GM21529 (cell line): Measurements from ENCODE around the gene POLE.
"Not testable (repeated sequence)": the region's sequence is repeated elsewhere in the genome, so short reads cannot be mapped to it uniquely, and the experiment has no call there.

Source experiments
- ATAC-seq: cut with Tn5 transposase; IDR thresholded peaks from one replicate; pipeline ENCODE4 v1.9.1; 2021; ENCODE audit not compliant: unreplicated experiment

The POLE gene

DNA sequence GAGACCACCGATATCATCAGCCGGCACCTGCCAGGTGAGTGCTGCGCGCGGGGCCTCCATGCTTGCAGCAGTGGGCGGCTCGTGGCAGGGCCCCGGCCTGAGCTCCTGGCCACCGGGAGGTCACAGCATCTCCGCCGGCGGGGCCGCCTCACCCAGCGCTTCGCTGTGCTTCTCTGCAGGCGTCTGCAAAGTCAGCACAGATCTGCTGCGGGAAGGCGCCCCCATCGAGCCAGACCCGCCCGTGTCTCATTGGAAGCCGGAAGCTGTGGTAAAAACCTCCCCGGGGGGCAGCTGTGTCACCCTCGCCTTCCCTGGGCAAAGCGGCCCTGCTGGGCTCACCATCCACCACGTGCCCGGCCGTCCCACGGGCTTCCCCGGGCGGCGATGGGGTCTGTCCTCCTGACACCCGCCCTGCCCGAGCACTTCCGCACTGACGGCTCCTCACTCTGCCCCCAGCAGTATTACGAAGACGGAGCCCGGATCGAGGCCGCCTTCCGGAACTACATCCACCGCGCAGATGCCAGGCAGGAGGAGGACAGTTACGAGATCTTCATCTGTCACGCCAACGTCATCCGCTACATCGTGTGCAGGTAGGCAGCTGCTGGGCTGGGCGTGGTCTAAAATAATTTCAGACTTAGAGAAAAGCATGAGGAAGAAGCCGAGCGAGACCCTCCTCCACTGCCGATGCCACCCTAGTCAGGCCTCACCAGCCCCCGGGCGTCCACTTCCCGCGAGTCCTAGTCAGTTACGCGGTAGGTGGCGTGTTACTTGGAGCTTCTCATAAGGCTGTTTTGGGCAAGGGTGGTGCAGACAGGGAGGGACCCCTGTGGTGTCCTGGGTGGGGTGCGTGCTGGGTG is 30.6 kb upstream of the POLE start:
- no peak for ATAC-seq

DNA sequence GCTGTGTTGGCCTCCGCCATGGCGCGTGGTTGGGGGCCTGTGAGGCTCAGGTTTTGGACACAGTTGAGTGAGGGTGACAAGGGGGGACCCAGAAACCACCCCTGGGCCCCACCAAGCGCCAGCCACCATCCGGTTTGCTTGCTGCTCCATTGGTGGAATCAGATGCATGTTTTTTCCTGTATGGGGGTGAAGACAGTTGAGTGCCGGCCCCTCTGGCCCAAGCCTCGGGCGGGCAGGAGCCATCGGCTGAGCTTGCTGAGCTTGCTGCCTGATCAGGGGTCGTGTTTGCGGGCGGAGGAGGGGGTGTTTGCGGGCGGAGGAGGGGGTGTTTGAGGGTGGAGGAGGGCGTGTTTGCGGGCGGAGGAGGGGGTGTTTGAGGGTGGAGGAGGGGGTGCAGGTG is 29.9 kb upstream of the POLE start:
- no peak for ATAC-seq

DNA sequence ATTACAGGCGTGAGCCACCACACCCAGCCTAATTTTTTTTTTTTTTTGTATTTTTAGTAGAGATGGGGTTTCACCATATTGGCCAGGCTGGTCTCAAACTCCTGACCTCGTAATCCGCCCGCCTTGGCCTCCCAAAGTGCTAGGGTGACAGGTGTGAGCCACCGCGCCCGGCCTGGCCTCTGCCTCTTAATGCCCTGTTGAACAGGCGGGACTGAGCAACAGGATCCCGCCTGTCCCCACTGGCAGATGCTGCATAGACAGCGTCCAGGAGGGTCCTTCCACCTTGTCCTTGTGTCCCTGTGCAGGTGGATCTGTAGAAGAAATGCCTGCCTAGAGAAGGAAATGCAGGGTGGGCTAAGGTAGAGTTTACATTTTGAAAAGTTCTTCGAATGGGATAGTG is 29.2 kb upstream of the POLE start:
- no peak for ATAC-seq

DNA sequence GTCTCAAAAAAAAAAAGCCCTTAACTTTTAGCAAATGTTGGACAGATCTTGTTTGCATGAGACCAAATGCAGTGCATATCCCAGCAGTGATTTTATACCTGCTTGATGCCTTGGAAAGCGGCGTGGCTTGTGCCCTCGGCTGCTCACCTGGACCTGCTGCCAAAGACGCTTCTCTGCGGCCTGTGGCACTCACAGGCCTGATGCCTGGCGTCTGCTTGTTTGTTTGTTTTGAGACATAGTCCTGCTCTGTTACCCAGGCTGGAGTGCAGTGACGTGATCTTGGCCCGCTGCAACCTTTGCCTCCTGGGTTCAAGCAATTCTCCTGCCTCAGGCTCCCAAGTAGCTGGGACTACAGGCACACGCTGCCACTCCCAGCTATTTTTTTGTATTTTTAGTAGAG is 28.7 kb upstream of the POLE start:
- ATAC-seq: no peak

DNA sequence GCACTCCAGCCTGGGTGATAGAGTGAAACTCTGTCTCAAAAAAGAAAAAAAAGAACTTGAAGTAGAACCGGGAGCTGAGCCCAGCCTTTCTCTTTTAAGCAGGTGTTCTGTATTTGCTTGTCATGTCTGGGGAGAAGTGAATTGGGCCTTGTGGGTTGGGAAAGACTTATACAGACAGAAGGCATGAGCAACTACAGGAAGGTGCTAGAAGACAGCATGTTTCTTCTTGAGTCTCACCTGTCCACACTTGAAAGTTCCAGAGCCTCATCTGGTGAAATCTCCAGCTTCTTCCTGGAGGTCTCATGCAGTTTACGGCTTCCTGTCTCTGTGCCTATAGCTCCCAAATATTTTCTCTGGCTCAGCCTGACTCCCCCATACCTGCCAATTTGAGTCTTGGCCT is 26.0 kb upstream of the POLE start:
- ATAC-seq: no peak

DNA sequence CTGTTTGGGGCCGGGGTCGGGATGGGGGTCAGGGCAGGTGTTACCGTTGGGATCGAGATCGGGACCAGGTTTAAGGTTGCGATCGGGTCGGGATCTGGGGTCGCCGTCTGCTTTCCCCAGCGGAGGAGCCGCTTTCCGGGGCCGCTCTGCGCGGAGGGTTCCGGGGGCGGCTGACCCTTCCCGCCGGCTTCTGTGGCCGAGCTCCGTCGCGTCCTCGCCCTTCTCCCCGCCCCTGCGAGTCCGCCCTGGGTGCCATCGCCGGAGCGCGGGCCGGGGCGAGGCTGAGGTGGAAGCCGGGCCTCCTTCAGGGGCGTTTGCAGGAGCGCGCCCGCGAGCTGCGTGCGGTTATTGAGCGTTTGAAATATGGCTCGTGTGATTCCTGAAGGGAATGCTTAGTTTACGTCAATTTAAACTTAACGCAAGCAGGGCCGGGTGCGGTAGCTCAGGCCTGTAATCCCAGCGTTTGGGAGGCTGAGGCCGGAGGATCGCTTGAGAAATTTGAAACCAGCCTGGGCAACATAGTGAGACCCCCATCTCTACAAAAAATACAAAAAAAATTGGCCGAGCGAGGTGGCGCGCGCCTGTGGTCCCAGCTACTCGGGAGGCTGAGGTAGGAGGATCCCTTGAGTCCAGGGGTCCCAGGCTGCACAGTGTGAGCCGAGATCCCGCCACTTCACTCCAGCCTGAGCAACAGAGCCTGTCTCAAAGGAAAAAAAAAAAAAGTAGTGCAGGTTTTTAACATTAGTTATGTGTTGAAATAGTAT is 24.1 kb upstream of the POLE start:
- ATAC-seq: peak; percentile 16

DNA sequence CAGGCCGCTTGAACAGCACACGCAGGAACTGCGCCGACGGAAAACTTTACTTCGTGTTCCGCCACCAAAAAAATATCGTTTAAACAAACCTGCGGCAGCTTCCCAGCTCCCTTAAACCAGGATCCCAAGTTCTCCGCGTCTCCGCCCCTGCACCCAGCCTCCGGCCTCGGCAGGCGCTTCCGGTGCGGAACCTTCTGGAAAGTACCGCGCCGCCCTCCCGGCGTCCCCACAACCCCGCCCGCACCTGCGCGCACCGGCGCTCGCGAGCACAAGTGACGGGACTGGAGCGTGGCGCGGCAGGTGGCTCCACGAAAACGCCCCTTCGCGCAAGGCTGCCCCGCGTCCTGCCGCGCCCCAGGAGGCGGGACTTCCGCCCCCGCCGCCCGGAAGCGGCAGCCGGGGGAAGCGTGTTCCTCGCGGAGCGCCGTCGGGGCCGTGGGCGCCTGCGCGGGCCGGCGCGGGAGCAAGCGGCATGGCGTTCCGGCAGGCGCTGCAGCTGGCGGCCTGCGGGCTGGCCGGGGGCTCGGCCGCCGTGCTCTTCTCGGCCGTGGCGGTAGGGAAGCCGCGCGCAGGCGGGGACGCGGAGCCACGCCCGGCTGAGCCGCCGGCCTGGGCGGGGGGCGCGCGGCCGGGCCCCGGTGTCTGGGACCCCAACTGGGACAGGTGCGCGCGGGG is 23.4 kb upstream of the POLE start, which contains the start of gene PGAM5:
TSS of gene PGAM5 (plus strand) at position 438 of the 675 bp plus-strand sequence. CDS start at position 473, 35 bp downstream.
- ATAC-seq: peak; percentile 79

DNA sequence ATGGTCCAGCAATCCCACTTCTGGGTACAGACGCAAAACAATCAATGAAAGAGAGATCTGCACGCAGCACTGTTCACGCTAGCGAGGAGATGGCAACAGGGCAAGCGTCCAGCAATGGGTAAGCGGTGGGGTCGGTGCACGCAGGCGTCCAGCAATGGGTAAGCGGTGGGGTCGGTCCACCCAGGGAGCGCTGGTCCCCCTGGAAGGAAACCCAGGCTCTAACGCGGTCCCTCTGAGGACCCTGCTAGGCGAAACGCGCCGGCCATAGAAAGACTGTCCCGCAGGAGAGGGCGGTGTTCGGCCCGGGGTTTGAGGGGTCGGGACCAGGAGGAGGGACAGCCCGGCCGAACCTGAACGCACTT is 22.9 kb upstream of the POLE start:
- peak; percentile 31 for ATAC-seq

DNA sequence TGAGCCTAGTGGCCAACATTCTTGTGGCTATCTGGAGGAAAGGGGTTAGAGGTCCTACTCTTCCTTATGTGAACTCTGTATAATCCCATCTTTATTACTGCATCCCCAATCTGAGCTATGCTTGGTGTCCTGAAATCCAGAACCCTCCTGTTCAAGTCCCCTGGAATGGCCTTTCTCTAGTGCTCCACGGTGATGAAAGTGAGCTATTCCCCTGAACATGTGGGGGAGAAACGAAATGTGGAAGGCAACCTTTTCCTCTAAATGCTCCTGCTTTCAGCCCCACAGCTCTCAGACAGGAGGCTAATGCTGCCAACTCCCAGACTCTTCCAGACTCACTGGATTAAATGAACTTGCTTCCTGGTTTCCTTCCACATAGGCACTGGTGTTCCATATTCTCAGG is 21.0 kb upstream of the POLE start:
- ATAC-seq: no peak

DNA sequence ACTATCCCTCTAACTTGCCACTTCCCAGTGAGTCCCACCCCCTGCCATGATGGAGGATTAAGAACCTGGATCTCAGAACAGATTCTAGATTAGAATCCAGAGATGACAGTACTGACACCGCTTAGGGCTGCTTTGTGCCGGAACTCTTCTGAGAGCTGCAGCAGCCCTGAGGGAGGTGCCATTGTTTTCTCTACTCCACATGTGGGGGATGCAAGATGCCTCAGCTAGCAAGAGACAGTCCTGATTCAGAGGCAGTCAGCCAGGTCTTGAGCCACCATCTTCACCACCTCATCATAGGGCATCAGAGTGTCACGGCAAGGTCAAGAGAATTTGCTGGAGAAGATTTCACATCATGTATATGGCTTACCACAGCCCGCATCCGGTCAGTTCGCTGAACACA is 20.1 kb upstream of the POLE start:
- ATAC-seq: no peak

DNA sequence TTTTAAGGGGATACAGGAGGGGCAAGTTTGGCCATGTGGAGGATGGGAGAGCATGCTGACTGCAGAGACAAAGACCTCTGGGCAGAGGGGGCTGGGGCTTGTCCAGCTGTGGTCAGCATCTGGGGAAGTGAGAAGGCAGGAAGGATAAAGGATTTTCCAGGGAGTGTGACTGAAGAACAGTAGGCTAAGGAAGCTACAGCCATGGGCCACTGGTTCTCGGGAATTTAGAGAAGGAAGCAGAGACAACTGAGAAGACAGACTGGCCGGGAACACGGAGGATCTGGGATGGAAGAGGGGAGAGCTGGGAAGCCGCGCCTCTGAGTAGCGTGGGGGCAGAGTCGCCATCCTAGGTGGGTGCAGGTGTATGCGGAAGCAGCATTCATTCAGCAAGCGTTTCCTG is 16.5 kb upstream of the POLE start:
- ATAC-seq: no peak

DNA sequence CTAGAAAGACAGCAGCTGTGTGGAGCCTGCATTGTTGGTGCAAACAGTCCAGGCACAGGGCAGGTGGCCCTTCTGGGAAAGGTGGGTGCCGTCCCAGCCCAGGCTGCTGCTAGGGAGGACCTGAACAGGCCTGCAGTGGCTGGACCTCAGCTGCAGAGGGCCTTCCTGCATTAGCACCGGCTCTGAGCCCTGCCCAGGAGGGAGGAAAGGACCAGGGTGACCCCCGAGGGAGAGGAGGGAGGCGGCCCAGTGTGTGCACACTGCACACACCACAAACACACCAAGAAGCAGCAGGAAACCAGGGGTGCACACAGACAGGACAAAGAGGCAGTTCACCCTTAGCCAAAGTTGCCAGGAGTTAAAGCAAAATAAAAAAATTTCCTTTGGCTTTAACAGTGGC is 15.5 kb upstream of the POLE start:
- ATAC-seq: no peak

DNA sequence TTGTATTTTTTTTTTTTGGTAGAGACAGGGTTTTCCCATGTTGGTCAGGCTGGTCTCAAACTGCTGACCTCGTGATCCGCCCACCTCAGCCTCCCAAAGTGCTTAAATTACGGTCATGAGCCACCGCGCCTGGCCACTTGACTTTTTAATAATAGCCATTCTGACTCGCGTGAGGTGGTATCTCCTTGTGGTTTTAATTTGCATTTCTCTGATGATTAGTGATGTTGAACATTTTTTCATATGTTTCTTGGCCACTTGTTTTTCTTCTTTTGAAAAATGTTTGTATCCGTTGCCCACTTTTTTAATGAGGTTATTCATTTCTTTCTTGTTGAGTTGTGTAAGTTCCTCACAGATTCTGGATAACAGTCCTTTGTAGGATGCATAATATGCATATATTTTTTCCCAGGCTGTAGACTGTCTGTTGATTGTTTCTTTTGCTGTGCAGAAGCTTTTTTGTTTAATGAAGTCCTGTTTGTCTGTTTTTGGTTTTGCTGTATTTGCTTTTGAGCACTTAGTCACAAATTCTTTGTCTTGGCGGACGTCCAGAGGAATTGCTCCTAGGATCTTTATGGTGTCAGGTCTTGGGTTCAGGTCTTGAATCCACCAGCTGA is 13.2 kb upstream of the POLE start:
- ATAC-seq: peak; percentile 59

DNA sequence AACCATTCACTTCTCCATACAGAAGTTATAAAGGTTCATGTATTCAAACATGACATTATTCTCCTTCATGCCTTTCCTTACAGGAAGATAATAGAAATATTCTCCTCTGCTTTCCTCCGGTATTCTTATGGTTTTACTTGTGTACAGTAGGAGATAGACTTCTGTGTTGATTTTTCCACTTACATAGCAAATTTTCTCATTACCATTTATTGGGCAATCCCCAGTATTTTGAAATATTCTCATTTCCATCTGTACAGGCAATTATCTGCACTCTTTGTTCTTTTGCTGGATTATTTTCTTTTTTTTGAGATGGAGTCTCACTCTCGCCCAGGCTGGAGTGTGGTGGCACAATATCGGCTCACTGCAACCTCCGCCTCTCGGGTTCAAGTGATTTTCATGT is 11.2 kb upstream of the POLE start:
- ATAC-seq: no peak

DNA sequence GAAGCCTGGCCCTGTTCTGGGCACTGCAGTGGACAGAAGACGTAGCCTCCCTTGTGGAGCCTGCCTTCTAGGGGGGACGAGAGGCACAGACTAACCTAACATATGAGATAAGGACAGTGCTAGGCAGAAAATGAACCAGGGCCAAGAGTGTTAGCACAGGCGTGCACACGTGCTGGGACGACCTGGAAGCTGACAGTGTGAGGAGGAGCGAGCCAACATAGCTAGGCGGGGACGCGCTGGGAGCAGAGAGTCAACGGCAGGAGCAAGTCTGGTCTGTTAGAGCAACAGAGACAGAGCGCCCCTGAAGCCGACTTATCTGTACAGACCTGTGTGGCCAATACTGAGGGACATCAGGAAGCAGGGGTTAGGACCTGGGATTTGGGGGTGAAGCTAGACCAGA is 8.3 kb upstream of the POLE start:
- no peak for ATAC-seq

DNA sequence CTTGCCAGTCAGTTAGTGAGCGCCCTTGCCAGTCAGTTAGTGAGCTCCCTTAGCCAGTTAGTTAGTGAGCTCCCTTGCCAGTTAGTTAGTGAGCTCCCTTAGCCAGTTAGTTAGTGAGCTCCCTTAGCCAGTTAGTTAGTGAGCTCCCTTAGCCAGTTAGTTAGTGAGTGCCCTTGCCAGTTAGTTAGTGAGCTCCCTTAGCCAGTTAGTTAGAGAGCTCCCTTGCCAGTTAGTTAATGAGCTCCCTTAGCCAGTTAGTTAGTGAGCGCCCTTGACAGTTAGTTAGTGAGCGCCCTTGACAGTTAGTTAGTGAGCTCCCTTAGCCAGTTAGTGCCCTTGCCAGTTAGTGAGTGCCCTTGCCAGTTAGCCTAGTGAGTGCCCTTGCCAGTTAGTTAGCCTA is 7.7 kb upstream of the POLE start:
- ATAC-seq: not testable (repeated sequence)

DNA sequence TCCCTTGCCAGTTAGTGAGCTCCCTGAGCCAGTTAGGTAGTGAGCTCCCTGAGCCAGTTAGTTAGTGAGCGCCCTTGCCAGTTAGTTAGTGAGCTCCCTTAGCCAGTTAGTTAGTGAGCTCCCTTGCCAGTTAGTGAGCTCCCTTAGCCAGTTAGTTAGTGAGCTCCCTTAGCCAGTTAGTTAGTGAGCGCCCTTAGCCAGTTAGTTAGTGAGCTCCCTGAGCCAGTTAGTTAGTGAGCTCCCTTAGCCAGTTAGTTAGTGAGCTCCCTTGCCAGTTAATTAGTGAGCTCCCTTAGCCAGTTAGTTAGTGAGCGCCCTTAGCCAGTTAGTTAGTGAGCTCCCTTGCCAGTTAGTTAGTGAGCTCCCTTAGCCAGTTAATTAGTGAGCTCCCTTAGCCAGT is 4.9 kb upstream of the POLE start:
- ATAC-seq: not testable (repeated sequence)

DNA sequence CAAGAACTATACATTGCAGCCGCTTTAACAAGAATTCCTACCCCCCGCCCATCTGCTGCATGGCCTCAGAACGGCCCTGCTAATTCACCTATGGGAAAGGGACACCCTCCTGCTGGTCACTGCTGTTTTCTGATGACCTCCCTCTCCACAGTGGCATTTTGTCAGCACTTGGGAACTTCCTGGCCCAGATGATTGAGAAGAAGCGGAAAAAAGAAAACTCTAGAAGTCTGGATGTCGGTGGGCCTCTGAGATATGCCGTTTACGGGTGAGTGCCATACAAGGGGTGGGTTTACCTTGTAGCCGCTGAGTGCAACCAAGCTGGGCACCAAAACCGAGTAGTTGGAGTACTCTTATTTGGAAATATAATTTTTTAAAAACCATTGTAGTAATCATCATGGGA is 3.0 kb upstream of the POLE start:
- no peak for ATAC-seq

DNA sequence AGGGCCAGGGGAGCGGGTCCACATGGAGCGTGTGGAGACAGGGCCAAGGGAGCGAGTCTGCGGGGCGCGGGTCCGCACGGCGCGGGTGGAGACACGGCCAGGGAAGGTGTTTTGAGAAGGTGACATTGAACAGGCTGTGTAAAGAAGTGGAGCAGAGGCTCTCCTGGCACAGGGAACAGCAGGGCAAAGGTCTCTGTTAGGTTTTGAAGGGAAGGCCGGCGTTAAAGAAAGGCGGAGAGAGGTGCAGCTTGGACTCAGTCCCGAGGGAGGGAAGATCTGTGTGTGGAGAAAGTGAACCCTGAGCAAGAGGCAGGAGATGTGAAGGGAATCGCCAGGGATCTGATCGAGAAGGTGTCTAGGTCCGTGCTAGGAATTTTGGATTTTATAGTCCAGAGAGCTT is 2.1 kb upstream of the POLE start:
- ATAC-seq: no peak

DNA sequence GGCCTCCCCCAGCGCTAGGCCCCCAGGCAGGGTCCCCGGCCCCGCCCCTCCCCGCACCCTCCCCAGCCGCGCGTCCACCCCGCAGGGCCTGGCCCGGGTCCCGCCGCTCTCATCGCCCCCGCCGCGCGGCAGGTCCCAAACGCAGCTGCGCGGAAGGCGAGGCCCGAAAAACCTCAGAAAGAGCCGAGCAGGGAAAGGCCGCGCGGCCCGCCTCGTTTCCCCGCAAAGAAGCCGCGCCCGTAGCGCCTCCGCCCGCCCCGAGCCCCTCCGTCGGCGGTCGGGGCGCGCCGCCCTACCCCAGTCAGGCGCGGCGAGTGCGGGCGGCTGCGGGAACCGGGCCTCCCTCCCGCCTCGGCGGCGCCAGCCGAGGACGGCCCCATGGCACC is 324 bp downstream of the POLE start:
- peak; percentile 39 for ATAC-seq

DNA sequence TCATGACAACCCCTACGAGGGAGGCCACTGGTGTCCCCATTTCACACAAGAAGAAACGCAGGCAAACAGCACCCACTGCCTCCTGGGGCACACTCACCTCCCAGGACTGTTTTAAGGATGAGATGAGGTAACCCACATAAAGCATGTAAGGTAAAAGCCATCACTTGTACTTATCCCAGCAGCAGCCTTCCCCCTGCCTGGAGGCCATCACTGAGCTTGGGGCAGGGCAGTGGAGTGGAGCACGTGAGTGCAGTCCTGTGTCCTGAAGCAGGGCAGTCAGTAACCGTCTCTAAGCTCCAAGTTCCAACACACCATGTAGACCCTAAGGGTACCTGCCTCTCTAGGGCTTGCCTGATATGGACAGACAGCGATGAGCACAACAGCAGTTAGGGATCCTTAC is 1.7 kb downstream of the POLE start:
- ATAC-seq: no peak
